Endodermal cell (in vitro differentiated cells): ENCODE results near the gene ANKS1B. TPM values are rescaled to one million over a fixed set of nuclear protein-coding genes. Genes with fewer than 3 reads are reported as not detected.

Experiments
- DNase-seq: peaks from one replicate; pipeline ENCODE4 v3.0.0-alpha.2; 2017
- H3K27ac ChIP-seq: 2 replicates; pipeline ENCODE4 v1.5.1; 2013; ENCODE audit warnings: mild to moderate bottlenecking, low read depth, low read length, moderate library complexity
- H3K27me3 ChIP-seq: 2 replicates; pipeline ENCODE4 v1.6.1; 2013; ENCODE audit warnings: mild to moderate bottlenecking, low read length, moderate library complexity; ENCODE audit not compliant: insufficient read depth, control insufficient read depth, poor library complexity, severe bottlenecking
- H3K36me3 ChIP-seq: 2 replicates; pipeline ENCODE4 v1.7.0; 2013; ENCODE audit warnings: mild to moderate bottlenecking, low read length, moderate library complexity; ENCODE audit not compliant: control insufficient read depth, insufficient read depth
- H3K4me1 ChIP-seq: one replicate; pipeline ENCODE4 v1.7.0; 2013; ENCODE audit warnings: low read length; ENCODE audit not compliant: control insufficient read depth, insufficient read depth
- H3K4me3 ChIP-seq: 2 replicates; pipeline ENCODE4 v1.5.1; 2013; ENCODE audit warnings: mild to moderate bottlenecking, low read length, moderate library complexity
- H3K9ac ChIP-seq: 2 replicates; pipeline ENCODE4 v1.6.1; 2013; ENCODE audit warnings: mild to moderate bottlenecking, low read length, moderate library complexity; ENCODE audit not compliant: poor library complexity, severe bottlenecking; ENCODE audit errors: extremely low read depth
- H3K9me3 ChIP-seq: 2 replicates; pipeline ENCODE4 v1.6.1; 2013; ENCODE audit warnings: mild to moderate bottlenecking, low read length, moderate library complexity; ENCODE audit not compliant: control insufficient read depth
- H3K27ac Mint-ChIP-seq: 2 replicates; pipeline ENCODE4 v1.8.0; 2020; ENCODE audit warnings: mixed read lengths
- H3K27me3 Mint-ChIP-seq: 2 replicates; pipeline ENCODE4 v1.8.0; 2021; ENCODE audit warnings: mild to moderate bottlenecking, mixed read lengths; ENCODE audit not compliant: insufficient read depth
- H3K36me3 Mint-ChIP-seq: 2 replicates; pipeline ENCODE4 v1.8.0; 2020; ENCODE audit warnings: low read depth, mixed read lengths
- H3K4me1 Mint-ChIP-seq: 2 replicates; pipeline ENCODE4 v1.8.0; 2020; ENCODE audit warnings: mixed read lengths
- H3K4me3 Mint-ChIP-seq: 2 replicates; pipeline ENCODE4 v1.8.0; 2020; ENCODE audit warnings: mild to moderate bottlenecking, moderate library complexity, mixed read lengths
- H3K9me3 Mint-ChIP-seq: 2 replicates; pipeline ENCODE4 v1.8.0; 2020; ENCODE audit warnings: mild to moderate bottlenecking, mixed read lengths
- WGBS, 2 experiments: methylation state at CpG; one replicate each; pipeline versions ENCODE4 v1.1.5 to v1.1.7; 2013; ENCODE audit warnings: missing lambda C conversion rate in 2 of 2, mixed read lengths in 1 of 2; ENCODE audit not compliant: insufficient coverage in 1 of 2, insufficient read length in 1 of 2; 5-methylcytosine and 5-hydroxymethylcytosine counted together
- total RNA-seq, 2 donors: library from RNA; stranded (reverse); fragmentation: NEBNext Ultra II Directional in 1 of 2; extraction: Animal tissue kit (Norgen Biotek cat#: 25700) in 1 of 2; gene quantifications; 2 replicates in 1 of 2; 3 replicates in 1 of 2; pipeline ENCODE4 v1.2.1, GENCODE V29; 2021
- TF ChIP-seq, protein P1 (sequence below): fragments of 200-600 bp; sonication (generic); conservative IDR thresholded peaks from 2 replicates; pipeline ENCODE4 v1.5.0; 2021; ENCODE audit warnings: antibody characterized with exemption, mild to moderate bottlenecking

The ANKS1B gene
- total RNA-seq, 2 donors from 2014 or later: 28.5 to 65.8 TPM

DNA sequence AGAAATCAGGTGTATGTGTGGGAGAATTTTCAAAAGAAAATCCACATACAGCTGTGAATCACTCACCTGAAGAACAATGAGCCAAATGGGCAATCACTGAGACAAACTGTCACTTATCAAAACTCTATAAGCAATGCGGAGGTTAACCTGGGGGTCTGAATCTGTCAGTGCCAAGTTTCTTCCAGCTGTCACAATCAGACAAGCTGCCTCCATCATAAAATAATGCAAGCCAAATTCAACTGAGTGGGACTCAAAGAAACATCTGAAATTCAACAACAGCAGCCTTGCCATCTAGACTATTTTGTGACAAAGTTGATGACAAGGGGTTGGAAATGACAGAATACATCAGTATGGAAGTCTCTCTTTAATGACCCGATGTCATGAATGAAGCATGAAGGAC lies 276.9 kb downstream of the ANKS1B start:
- peaks cover 5% of the 10 kb centered on the region for H3K9me3 ChIP-seq
- no peaks in the 10 kb centered on the region for H3K4me1 ChIP-seq
- Mint-ChIP-seq H3K4me3 (no peak overlapping the region), H3K4me1 (peaks cover 2% of the 10 kb centered on the region), H3K27me3 (no peaks in the 10 kb centered on the region), H3K9me3 (peaks cover 6% of the 10 kb centered on the region), H3K27ac (no peak overlapping the region), H3K36me3 (peaks cover 5% of the 10 kb centered on the region)
- H3K27ac ChIP-seq: no peak overlapping the region
- H3K9ac ChIP-seq: no peak overlapping the region
- DNase-seq: no peak
- no peak overlapping the region for H3K4me3 ChIP-seq
- TF ChIP-seq, protein P1, sequence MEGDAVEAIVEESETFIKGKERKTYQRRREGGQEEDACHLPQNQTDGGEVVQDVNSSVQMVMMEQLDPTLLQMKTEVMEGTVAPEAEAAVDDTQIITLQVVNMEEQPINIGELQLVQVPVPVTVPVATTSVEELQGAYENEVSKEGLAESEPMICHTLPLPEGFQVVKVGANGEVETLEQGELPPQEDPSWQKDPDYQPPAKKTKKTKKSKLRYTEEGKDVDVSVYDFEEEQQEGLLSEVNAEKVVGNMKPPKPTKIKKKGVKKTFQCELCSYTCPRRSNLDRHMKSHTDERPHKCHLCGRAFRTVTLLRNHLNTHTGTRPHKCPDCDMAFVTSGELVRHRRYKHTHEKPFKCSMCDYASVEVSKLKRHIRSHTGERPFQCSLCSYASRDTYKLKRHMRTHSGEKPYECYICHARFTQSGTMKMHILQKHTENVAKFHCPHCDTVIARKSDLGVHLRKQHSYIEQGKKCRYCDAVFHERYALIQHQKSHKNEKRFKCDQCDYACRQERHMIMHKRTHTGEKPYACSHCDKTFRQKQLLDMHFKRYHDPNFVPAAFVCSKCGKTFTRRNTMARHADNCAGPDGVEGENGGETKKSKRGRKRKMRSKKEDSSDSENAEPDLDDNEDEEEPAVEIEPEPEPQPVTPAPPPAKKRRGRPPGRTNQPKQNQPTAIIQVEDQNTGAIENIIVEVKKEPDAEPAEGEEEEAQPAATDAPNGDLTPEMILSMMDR: no peak
- no peaks in the 10 kb centered on the region for H3K27me3 ChIP-seq
- 96% methylated on average over 2 of the region's 2 CpGs; no CpG with 5 or more reads in 1 of the 2 experiments for WGBS, 2 experiments
- H3K36me3 ChIP-seq: no peaks in the 10 kb centered on the region

DNA sequence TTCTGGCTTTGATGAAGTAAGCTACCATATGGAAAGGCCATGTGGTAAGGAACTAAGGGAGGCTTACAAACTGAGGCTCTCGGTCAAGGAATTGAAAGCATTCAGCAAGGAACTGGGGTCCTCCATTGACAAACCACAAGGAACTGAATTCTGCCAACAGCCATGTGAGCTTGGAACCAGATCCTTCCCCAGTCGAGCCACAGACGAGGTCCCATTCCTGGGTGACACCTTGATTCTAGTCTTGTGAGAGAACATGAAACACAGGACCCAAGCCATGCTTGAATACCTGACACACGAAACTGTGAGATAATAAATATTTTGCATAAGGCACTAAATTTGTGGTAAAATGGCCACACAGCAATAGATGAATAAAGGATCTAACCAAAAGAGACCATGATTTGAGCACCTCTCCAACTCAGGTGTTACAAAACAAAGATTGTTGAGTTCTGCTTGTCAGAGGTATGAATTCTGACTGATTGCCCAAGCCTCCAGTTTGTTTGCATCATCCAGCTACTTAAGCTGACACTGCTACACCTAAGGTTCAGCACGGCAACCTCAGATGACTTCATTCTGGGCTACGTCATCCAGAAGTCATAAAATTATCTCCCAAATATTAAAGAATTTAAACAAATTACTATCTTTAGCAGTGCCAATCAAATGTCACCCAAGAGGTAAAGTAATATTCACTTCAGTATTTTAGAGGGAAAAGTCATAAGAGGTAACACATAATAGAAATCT lies 277.8 kb downstream of the ANKS1B start:
- H3K27ac ChIP-seq: no peak overlapping the region
- Mint-ChIP-seq H3K27ac (no peak overlapping the region), H3K4me3 (no peak overlapping the region), H3K9me3 (no peaks in the 10 kb centered on the region), H3K27me3 (no peaks in the 10 kb centered on the region), H3K4me1 (peaks cover 2% of the 10 kb centered on the region), H3K36me3 (no peaks in the 10 kb centered on the region)
- no peak for DNase-seq
- no peak overlapping the region for H3K9ac ChIP-seq
- no peaks in the 10 kb centered on the region for H3K9me3 ChIP-seq
- no peak overlapping the region for H3K4me3 ChIP-seq
- no peaks in the 10 kb centered on the region for H3K36me3 ChIP-seq
- WGBS, 2 experiments: 92 to 96% methylated on average over 4 to 6 of the region's 6 CpGs
- no peaks in the 10 kb centered on the region for H3K27me3 ChIP-seq
- no peaks in the 10 kb centered on the region for H3K4me1 ChIP-seq
- TF ChIP-seq, protein P1: no peak

DNA sequence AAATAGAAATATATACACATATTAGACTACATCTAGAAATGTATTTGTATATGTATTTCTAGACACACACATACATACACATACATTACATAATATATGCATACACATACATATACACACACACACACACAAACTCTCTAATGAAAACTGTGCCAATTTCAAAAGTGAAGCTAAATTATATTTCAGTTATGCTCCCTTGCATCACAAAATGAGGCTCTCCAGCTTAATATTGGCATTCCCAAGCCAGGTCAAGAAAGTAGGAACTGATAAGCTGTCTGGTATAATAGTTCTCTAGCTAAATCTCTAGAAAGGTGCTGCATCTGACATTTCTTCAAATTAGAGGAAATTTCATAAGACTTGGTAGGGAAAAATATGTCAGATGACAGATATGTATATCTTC lies 280.3 kb downstream of the ANKS1B start:
- Histone ChIP-seq H3K4me3 (no peak overlapping the region), H3K36me3 (no peaks in the 10 kb centered on the region), H3K9ac (no peak overlapping the region), H3K4me1 (no peaks in the 10 kb centered on the region), H3K9me3 (no peaks in the 10 kb centered on the region), H3K27me3 (no peaks in the 10 kb centered on the region), H3K27ac (no peak overlapping the region)
- Mint-ChIP-seq H3K4me3 (no peak overlapping the region), H3K27ac (no peak overlapping the region), H3K9me3 (no peaks in the 10 kb centered on the region), H3K36me3 (no peaks in the 10 kb centered on the region), H3K4me1 (no peaks in the 10 kb centered on the region), H3K27me3 (no peaks in the 10 kb centered on the region)
- DNase-seq: no peak
- TF ChIP-seq, protein P1: no peak
